Keratinocyte (primary cell): ENCODE measurements around the gene GRIPAP1. TPM values are rescaled to one million over a fixed set of nuclear protein-coding genes. Genes with fewer than 3 reads are reported as not detected.

Source experiments
- DNase-seq: peaks from one replicate; pipeline ENCODE4 v3.0.0-alpha.2; 2011; ENCODE audit warnings: low read depth, missing footprints, low spot score
- FAIRE-seq: peaks from 2 replicates; lab custom pipeline; 2011; peaks lifted over from hg19 to GRCh38; lab: Jason Lieb, UNC
- H2AFZ ChIP-seq: 2 replicates; pipeline ENCODE4 v1.6.0; 2012; ENCODE audit warnings: low read length, control low read depth, inconsistent platforms; ENCODE audit not compliant: control insufficient read depth
- H3K27ac ChIP-seq: 2 replicates; pipeline ENCODE4 v1.5.1; 2011; ENCODE audit warnings: low read length; ENCODE audit not compliant: control insufficient read depth, insufficient read depth
- H3K27me3 ChIP-seq: 3 replicates; pipeline ENCODE4 v1.6.0; 2011; ENCODE audit warnings: low read length; ENCODE audit not compliant: control insufficient read depth, insufficient read depth; ENCODE audit errors: extremely low read depth
- H3K36me3 ChIP-seq, 2 experiments: 2 replicates in 1 of 2; 3 replicates in 1 of 2; pipeline ENCODE4 v1.5.1; 2011; ENCODE audit warnings: low read length in 2 of 2, mild to moderate bottlenecking in 1 of 2; ENCODE audit not compliant: control insufficient read depth in 2 of 2, insufficient read depth in 2 of 2; ENCODE audit errors: extremely low read depth in 1 of 2
- H3K4me1 ChIP-seq: 3 replicates; pipeline ENCODE4 v1.5.1; 2011; ENCODE audit warnings: low read length; ENCODE audit not compliant: control insufficient read depth, insufficient read depth; ENCODE audit errors: extremely low read depth
- H3K4me2 ChIP-seq: 3 replicates; pipeline ENCODE4 v1.6.0; 2011; ENCODE audit warnings: low read depth, low read length; ENCODE audit not compliant: control insufficient read depth, insufficient read depth; ENCODE audit errors: extremely low read depth
- H3K4me3 ChIP-seq, 3 experiments: fragments of 200-600 bp in 1 of 3; sonication (generic) in 1 of 3; 2 replicates in 2 of 3; 3 replicates in 1 of 3; pipeline ENCODE4 v1.5.1; 2011 to 2016; ENCODE audit warnings: low read length in 3 of 3, mild to moderate bottlenecking in 3 of 3, control low read depth in 2 of 3, inconsistent platforms in 1 of 3, low read depth in 1 of 3, mixed read lengths in 1 of 3, mixed run types in 1 of 3, moderate library complexity in 1 of 3; ENCODE audit not compliant: control insufficient read depth in 2 of 3, insufficient read depth in 2 of 3; ENCODE audit errors: extremely low read depth in 1 of 3
- H3K79me2 ChIP-seq: 2 replicates; pipeline ENCODE4 v1.6.0; 2012; ENCODE audit warnings: low read length; ENCODE audit not compliant: control insufficient read depth, insufficient read depth
- H3K9ac ChIP-seq: 3 replicates; pipeline ENCODE4 v1.6.0; 2011; ENCODE audit warnings: low read length; ENCODE audit not compliant: control insufficient read depth, insufficient read depth; ENCODE audit errors: extremely low read depth
- H3K9me1 ChIP-seq: 3 replicates; pipeline ENCODE4 v1.6.0; 2011; ENCODE audit warnings: low read length; ENCODE audit not compliant: control insufficient read depth, insufficient read depth; ENCODE audit errors: extremely low read depth
- H3K9me3 ChIP-seq: 2 replicates; pipeline ENCODE4 v1.5.1; 2012; ENCODE audit warnings: low read depth, low read length; ENCODE audit not compliant: control insufficient read depth
- H4K20me1 ChIP-seq: 3 replicates; pipeline ENCODE4 v1.6.0; 2011; ENCODE audit warnings: low read length; ENCODE audit not compliant: control insufficient read depth, insufficient read depth; ENCODE audit errors: extremely low read depth
- EZH2 ChIP-seq: IDR thresholded peaks from one replicate; pipeline ENCODE4 v1.6.1; 2012; ENCODE audit warnings: inconsistent platforms, mild to moderate bottlenecking, low read length, moderate library complexity
- dilution Hi-C: fragments of 300-500 bp; cut with MboI; formaldehyde crosslinking; loops from one replicate; pipeline ENCODE4 v1.7.0; 2020; ENCODE audit warnings: low sequenced_read_pairs; ENCODE audit not compliant: extremely low pct_ligation_motif_present
- polyA plus RNA-seq, 5 experiments: library from polyadenylated mRNA; depleted of rRNA in 3 of 5; stranded (reverse) in 3 of 5; stranded (forward) in 1 of 5; unstranded in 1 of 5; fragments of >200 nt; gene quantifications; 1 replicate in 1 of 5; 2 replicates in 3 of 5; 3 replicates in 1 of 5; pipeline versions ENCODE4 v1.2.1 to v1.2.3, GENCODE V29; 2011 to 2012; ENCODE audit warnings: missing spikeins in 2 of 5, low read depth in 1 of 5, low replicate concordance in 1 of 5
- TF ChIP-seq, protein P1 (sequence below), 3 experiments: IDR thresholded peaks in 1 of 3; conservative IDR thresholded peaks in 1 of 3; optimal IDR thresholded peaks in 1 of 3; 2 replicates in 2 of 3; 3 replicates in 1 of 3; pipeline versions ENCODE3 to v1.5.1; 2011; ENCODE audit warnings: low read length in 3 of 3, mild to moderate bottlenecking in 3 of 3, moderate library complexity in 2 of 3, control low read depth in 1 of 3, inconsistent platforms in 1 of 3; ENCODE audit not compliant: insufficient read depth in 2 of 3; ENCODE audit errors: extremely low read depth in 1 of 3

Gene GRIPAP1
- polyA plus RNA-seq, 1 donor (not counting 4 experiments of a cell fraction or from before 2014, with no cell fraction given): 23.0 TPM

DNA sequence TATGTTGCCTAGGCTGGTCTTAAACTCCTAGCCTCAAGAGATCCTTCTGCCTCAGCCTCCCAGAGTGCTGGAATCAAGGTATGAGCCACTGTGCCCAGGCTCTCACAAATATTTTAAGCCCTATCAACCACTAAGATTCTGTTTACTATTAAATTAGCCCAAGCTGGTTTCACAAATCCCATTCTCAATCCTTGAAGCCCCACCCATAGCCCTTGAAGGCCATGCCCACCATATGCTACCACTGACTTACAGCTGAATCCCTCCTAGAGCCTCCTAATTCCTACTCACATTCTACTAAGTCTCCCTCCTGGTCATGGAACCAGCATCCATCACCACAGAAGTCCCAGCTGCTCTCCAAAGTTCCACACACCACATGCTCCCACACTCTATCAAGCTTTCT lies 9.7 kb downstream of the GRIPAP1 start:
- Histone ChIP-seq H3K4me1 (no peaks in the 10 kb centered on the region), H2AFZ (no peak overlapping the region), H3K4me3 (no peak overlapping the region), H3K27me3 (no peaks in the 10 kb centered on the region), H3K4me2 (no peak overlapping the region), H4K20me1 (no peaks in the 10 kb centered on the region), H3K36me3 (peaks cover 0 to 5% of the 10 kb centered on the region in 2 experiments), H3K9me1 (no peaks in the 10 kb centered on the region), H3K9me3 (no peaks in the 10 kb centered on the region), H3K79me2 (no peaks in the 10 kb centered on the region), H3K27ac (no peak overlapping the region), H3K9ac (no peak overlapping the region)
- no peak for TF ChIP-seq EZH2
- TF ChIP-seq, protein P1, sequence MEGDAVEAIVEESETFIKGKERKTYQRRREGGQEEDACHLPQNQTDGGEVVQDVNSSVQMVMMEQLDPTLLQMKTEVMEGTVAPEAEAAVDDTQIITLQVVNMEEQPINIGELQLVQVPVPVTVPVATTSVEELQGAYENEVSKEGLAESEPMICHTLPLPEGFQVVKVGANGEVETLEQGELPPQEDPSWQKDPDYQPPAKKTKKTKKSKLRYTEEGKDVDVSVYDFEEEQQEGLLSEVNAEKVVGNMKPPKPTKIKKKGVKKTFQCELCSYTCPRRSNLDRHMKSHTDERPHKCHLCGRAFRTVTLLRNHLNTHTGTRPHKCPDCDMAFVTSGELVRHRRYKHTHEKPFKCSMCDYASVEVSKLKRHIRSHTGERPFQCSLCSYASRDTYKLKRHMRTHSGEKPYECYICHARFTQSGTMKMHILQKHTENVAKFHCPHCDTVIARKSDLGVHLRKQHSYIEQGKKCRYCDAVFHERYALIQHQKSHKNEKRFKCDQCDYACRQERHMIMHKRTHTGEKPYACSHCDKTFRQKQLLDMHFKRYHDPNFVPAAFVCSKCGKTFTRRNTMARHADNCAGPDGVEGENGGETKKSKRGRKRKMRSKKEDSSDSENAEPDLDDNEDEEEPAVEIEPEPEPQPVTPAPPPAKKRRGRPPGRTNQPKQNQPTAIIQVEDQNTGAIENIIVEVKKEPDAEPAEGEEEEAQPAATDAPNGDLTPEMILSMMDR (optimal IDR thresholded peaks at IDR 0.05 in 1 of 3, IDR thresholded peaks at IDR 0.05 in 1 of 3, conservative IDR thresholded peaks at IDR 0.05 in 1 of 3; ENCODE audit: extremely low read depth in 1 of 3, insufficient read depth in 2 of 3, low read length in 3 of 3): no peak
- dilution Hi-C loops: no loop called here
- no peak for DNase-seq
- no peak for FAIRE-seq

DNA sequence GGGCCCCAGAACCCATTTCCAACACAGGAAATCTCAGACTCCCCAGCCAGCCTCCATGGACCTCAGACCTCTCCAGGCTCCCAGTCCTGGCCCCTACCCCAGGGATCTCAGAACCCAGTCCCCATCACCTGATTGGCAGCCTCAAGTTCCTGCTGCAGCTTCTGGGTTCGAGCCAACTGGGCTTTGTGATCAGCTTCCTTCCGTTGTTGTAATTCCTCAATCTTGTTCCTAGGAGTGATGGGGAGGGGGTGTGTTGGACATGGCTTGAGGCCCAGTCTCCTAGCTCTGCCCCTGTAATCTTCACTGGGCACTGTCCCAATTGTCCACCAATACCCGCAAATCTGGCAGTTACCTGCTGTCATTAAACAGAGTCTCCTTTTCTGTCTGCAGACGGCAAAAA lies 12.6 kb downstream of the GRIPAP1 start:
- no peaks in the 10 kb centered on the region for H3K9me3 ChIP-seq
- no peaks in the 10 kb centered on the region for H4K20me1 ChIP-seq
- H3K4me1 ChIP-seq: no peaks in the 10 kb centered on the region
- DNase-seq: no peak
- dilution Hi-C loops: no loop called here
- TF ChIP-seq EZH2: no peak
- TF ChIP-seq, protein P1 (optimal IDR thresholded peaks at IDR 0.05 in 1 of 3, IDR thresholded peaks at IDR 0.05 in 1 of 3, conservative IDR thresholded peaks at IDR 0.05 in 1 of 3; ENCODE audit: extremely low read depth in 1 of 3, insufficient read depth in 2 of 3, low read length in 3 of 3): no peak
- H3K36me3 ChIP-seq: peaks cover 3 to 7% of the 10 kb centered on the region in 2 experiments
- H3K27ac ChIP-seq: no peak overlapping the region
- no peaks in the 10 kb centered on the region for H3K27me3 ChIP-seq
- no peaks in the 10 kb centered on the region for H3K79me2 ChIP-seq
- no peak overlapping the region for H2AFZ ChIP-seq
- no peak overlapping the region for H3K4me2 ChIP-seq
- no peaks in the 10 kb centered on the region for H3K9me1 ChIP-seq
- H3K4me3 ChIP-seq: no peak overlapping the region
- H3K9ac ChIP-seq: no peak overlapping the region
- FAIRE-seq: no peak
